GM10248 (cell line): ENCODE measurements around the gene NR2F1-AS1.

ENCODE experiments used
- CTCF ChIA-PET: fragments of 300-600 bp; sonication (Branson Sonifier 250); formaldehyde crosslinking; extraction: SDS; loops from one replicate; lab custom pipeline; 2021; ENCODE audit warnings: antibody characterized with exemption; lab: Yijun Ruan, JAX
- POLR2A ChIA-PET: fragments of 350-650 bp; sonication (Branson Sonifier 250); formaldehyde crosslinking; extraction: SDS; loops from one replicate; lab custom pipeline; 2020; ENCODE audit warnings: antibody characterized with exemption; lab: Yijun Ruan, JAX
- DNase-seq: peaks from one replicate; pipeline ENCODE4 v3.0.0; 2012; ENCODE audit errors: extremely low spot score
- CTCF ChIP-seq: IDR thresholded peaks from 2 replicates; pipeline ENCODE4 v1.5.1; 2012; ENCODE audit warnings: mild to moderate bottlenecking, low read depth; ENCODE audit errors: extremely low read depth, missing control alignments, control extremely low read depth

NR2F1-AS1 gene

GRCh38 chr5:93403141-93403928 is 177.7 kb downstream of the NR2F1-AS1 start:
- DNase-seq = no peak
- ChIA-PET CTCF (no interaction called here), POLR2A (no interaction called here)
- no peak for TF ChIP-seq CTCF

GRCh38 chr5:93402451-93402850 is 178.6 kb downstream of the NR2F1-AS1 start:
- ChIA-PET POLR2A (no interaction called here), CTCF (interaction anchor here (0.9 kb wide), 1 partner anchor 19 kb away, joined by 3 read pairs; no protein-coding TSS in a partner anchor)
- DNase-seq = no peak
- TF ChIP-seq CTCF = no peak

- TF ChIP-seq CTCF = no peak
- ChIA-PET CTCF (interaction anchor here (0.9 to 1.5 kb wide), 4 partner anchors 9 to 19 kb away, joined by 3 to 4 read pairs (median 4); no protein-coding TSS in a partner anchor), POLR2A (no interaction called here)
- no peak for DNase-seq
Measured at GRCh38 chr5:93401634-93402213, 179.3 kb downstream of the NR2F1-AS1 start.

- CTCF ChIA-PET = no interaction called here
- TF ChIP-seq CTCF = no peak
- POLR2A ChIA-PET = no interaction called here
- DNase-seq = no peak
Measured at GRCh38 chr5:93399675-93400074, 181.3 kb downstream of the NR2F1-AS1 start.

GRCh38 chr5:93395971-93396379 is 185.0 kb downstream of the NR2F1-AS1 start:
- no peak for DNase-seq
- ChIA-PET POLR2A (no interaction called here), CTCF (no interaction called here)
- no peak for TF ChIP-seq CTCF

GRCh38 chr5:93395010-93395409 is 186.0 kb downstream of the NR2F1-AS1 start:
- DNase-seq = no peak
- POLR2A ChIA-PET = no interaction called here
- CTCF ChIA-PET = interaction anchor here (1.5 kb wide), 1 partner anchor 20 kb away, joined by 3 read pairs; no protein-coding TSS in a partner anchor
- TF ChIP-seq CTCF = no peak
